IMR-90 (cell line): ENCODE results near the gene CACNA1D. TPM values are rescaled to one million over a fixed set of nuclear protein-coding genes. Genes with fewer than 3 reads are reported as not detected.

ENCODE experiments used
- ATAC-seq: fragments of 200-7000 bp; cut with Tn5 transposase; 2 replicates; pipeline ENCODE4 v1.9.1; 2020; ENCODE audit warnings: low read depth, mild to moderate bottlenecking, moderate library complexity
- BruUV-seq: library from RNA; stranded (reverse); fragments of 400-500 nt; replicated peaks from 2 replicates; lab custom pipeline; 2021; lab: Mats Ljungman, UMichigan
- CTCF ChIA-PET: fragments of 300-600 bp; formaldehyde crosslinking; extraction: SDS; loops from one replicate; lab custom pipeline; 2021; ENCODE audit warnings: antibody characterized with exemption; lab: Yijun Ruan, JAX
- POLR2A ChIA-PET: fragments of 300-600 bp; sonication (Branson Sonifier 250); formaldehyde crosslinking; loops from one replicate; lab custom pipeline; 2022; ENCODE audit warnings: antibody characterized with exemption; ENCODE audit not compliant: unreplicated experiment; lab: Charles Lee
- DNase-seq: peaks from one replicate; pipeline ENCODE4 v3.0.0; 2013
- H2AFZ ChIP-seq: replicated peaks from 2 replicates; pipeline ENCODE3; 2013; ENCODE audit warnings: low read length, mild to moderate bottlenecking; ENCODE audit not compliant: poor library complexity
- H2AK5ac ChIP-seq: 2 replicates; pipeline ENCODE4 v1.6.1; 2013; ENCODE audit warnings: low read depth, low read length, inconsistent platforms
- H2AK9ac ChIP-seq: replicated peaks from 2 replicates; pipeline ENCODE3; 2013; ENCODE audit warnings: mild to moderate bottlenecking, low read depth, low read length, moderate library complexity; ENCODE audit not compliant: poor library complexity
- H2BK120ac ChIP-seq: 2 replicates; pipeline ENCODE4 v1.6.1; 2013; ENCODE audit warnings: low read depth, low read length, inconsistent platforms
- H2BK15ac ChIP-seq: 3 replicates; pipeline ENCODE4 v1.6.1; 2013; ENCODE audit warnings: low read depth, low read length, inconsistent platforms
- H2BK20ac ChIP-seq: 2 replicates; pipeline ENCODE4 v1.6.1; 2013; ENCODE audit warnings: low read depth, mild to moderate bottlenecking, inconsistent platforms, low read length, moderate library complexity
- H2BK5ac ChIP-seq: 2 replicates; pipeline ENCODE4 v1.6.1; 2013; ENCODE audit warnings: mild to moderate bottlenecking, low read depth, low read length, inconsistent platforms; ENCODE audit not compliant: poor library complexity, severe bottlenecking
- H3K14ac ChIP-seq: replicated peaks from 2 replicates; pipeline ENCODE4 v1.6.1; 2013; ENCODE audit warnings: low read depth, low read length, inconsistent platforms
- H3K18ac ChIP-seq: 2 replicates; pipeline ENCODE4 v1.6.1; 2013; ENCODE audit warnings: low read depth, low read length, control low read depth
- H3K23ac ChIP-seq: 2 replicates; pipeline ENCODE4 v1.6.1; 2013; ENCODE audit warnings: low read depth, low read length, inconsistent platforms
- H3K27ac ChIP-seq: 2 replicates; pipeline ENCODE4 v1.5.1; 2013; ENCODE audit warnings: mild to moderate bottlenecking, control low read depth, low read length; ENCODE audit not compliant: insufficient read depth
- H3K27me3 ChIP-seq: 2 replicates; pipeline ENCODE4 v1.6.1; 2013; ENCODE audit warnings: low read length; ENCODE audit not compliant: control insufficient read depth, insufficient read depth
- H3K36me3 ChIP-seq: 2 replicates; pipeline ENCODE4 v1.6.1; 2013; ENCODE audit warnings: low read length, mixed read lengths; ENCODE audit not compliant: control insufficient read depth, insufficient read depth
- H3K4ac ChIP-seq: 2 replicates; pipeline ENCODE4 v1.6.1; 2013; ENCODE audit warnings: low read depth, low read length, inconsistent platforms
- H3K4me1 ChIP-seq: 2 replicates; pipeline ENCODE4 v1.6.1; 2013; ENCODE audit warnings: low read length, mixed read lengths; ENCODE audit not compliant: control insufficient read depth, insufficient read depth
- H3K4me2 ChIP-seq: 2 replicates; pipeline ENCODE4 v1.6.1; 2013; ENCODE audit warnings: low read depth, mild to moderate bottlenecking, control low read depth, low read length, moderate library complexity
- H3K4me3 ChIP-seq: 2 replicates; pipeline ENCODE4 v1.5.1; 2013; ENCODE audit warnings: low read depth, mild to moderate bottlenecking, control low read depth, low read length, moderate library complexity; ENCODE audit not compliant: insufficient read depth
- H3K56ac ChIP-seq: 2 replicates; pipeline ENCODE4 v1.6.1; 2013; ENCODE audit warnings: low read length, inconsistent platforms; ENCODE audit not compliant: insufficient read depth; ENCODE audit errors: extremely low read depth
- H3K79me1 ChIP-seq, 2 experiments: 2 replicates each; pipeline ENCODE4 v1.6.1; 2013; ENCODE audit warnings: low read length in 2 of 2, inconsistent platforms in 1 of 2, low read depth in 1 of 2
- H3K9ac ChIP-seq: 2 replicates; pipeline ENCODE4 v1.6.1; 2013; ENCODE audit warnings: low read depth, low read length, control low read depth
- H3K9me1 ChIP-seq: 2 replicates; pipeline ENCODE4 v1.6.1; 2013; ENCODE audit warnings: low read length, inconsistent platforms; ENCODE audit not compliant: insufficient read depth
- H3K9me3 ChIP-seq: 2 replicates; pipeline ENCODE4 v1.6.1; 2013; ENCODE audit warnings: low read length; ENCODE audit not compliant: control insufficient read depth, insufficient read depth
- H4K20me1 ChIP-seq: 2 replicates; pipeline ENCODE4 v1.6.1; 2013; ENCODE audit warnings: low read length, inconsistent platforms; ENCODE audit not compliant: insufficient read depth
- H4K5ac ChIP-seq: 2 replicates; pipeline ENCODE4 v1.6.1; 2013; ENCODE audit warnings: mild to moderate bottlenecking, low read depth, low read length, control low read depth
- H4K8ac ChIP-seq, 2 experiments: 2 replicates each; pipeline ENCODE4 v1.6.1; 2013; ENCODE audit warnings: low read depth in 2 of 2, low read length in 2 of 2, control low read depth in 1 of 2, inconsistent platforms in 1 of 2
- H4K91ac ChIP-seq: 2 replicates; pipeline ENCODE4 v1.6.1; 2013; ENCODE audit warnings: low read depth, low read length, inconsistent platforms; ENCODE audit not compliant: insufficient read depth
- BHLHE40 ChIP-seq: fragments of 150-350 bp; IDR thresholded peaks from 2 replicates; pipeline ENCODE4 v1.6.1; 2016; ENCODE audit warnings: mild to moderate bottlenecking, low read depth, low read length
- CEBPB ChIP-seq: IDR thresholded peaks from 2 replicates; pipeline ENCODE4 v1.6.1; 2012; ENCODE audit warnings: low read depth, low read length, improper control_type of control experiment
- CHD1 ChIP-seq: IDR thresholded peaks from 2 replicates; pipeline ENCODE4 v1.6.1; 2012; ENCODE audit warnings: low read depth, low read length, improper control_type of control experiment
- CTCF ChIP-seq: conservative IDR thresholded peaks from 2 replicates; pipeline ENCODE4 v1.5.1; 2012; ENCODE audit warnings: mild to moderate bottlenecking, low read depth, low read length, improper control_type of control experiment
- ELK1 ChIP-seq: fragments of 150-350 bp; IDR thresholded peaks from 2 replicates; pipeline ENCODE4 v1.6.1; 2016; ENCODE audit warnings: low read depth, mild to moderate bottlenecking, low read length, moderate library complexity, borderline replicate concordance
- FOS ChIP-seq: fragments of 150-350 bp; IDR thresholded peaks from 2 replicates; pipeline ENCODE4 v1.6.1; 2016; ENCODE audit warnings: low read depth, low read length
- MAFK ChIP-seq: IDR thresholded peaks from 2 replicates; pipeline ENCODE4 v1.6.1; 2012; ENCODE audit warnings: low read depth, low read length, improper control_type of control experiment
- MXI1 ChIP-seq: IDR thresholded peaks from 2 replicates; pipeline ENCODE4 v1.6.1; 2012; ENCODE audit warnings: low read depth, mild to moderate bottlenecking, low read length, moderate library complexity, borderline replicate concordance
- NFE2L2 ChIP-seq: fragments of 150-350 bp; IDR thresholded peaks from 2 replicates; pipeline ENCODE4 v1.6.1; 2016; ENCODE audit warnings: low read depth, mild to moderate bottlenecking, low read length
- POLR2A ChIP-seq: IDR thresholded peaks from 2 replicates; pipeline ENCODE4 v1.6.1; 2012; ENCODE audit warnings: mild to moderate bottlenecking, low read depth, low read length
- RAD21 ChIP-seq: IDR thresholded peaks from 2 replicates; pipeline ENCODE4 v1.6.1; 2012; ENCODE audit warnings: low read length, improper control_type of control experiment
- RCOR1 ChIP-seq: IDR thresholded peaks from 2 replicates; pipeline ENCODE4 v1.6.1; 2012; ENCODE audit warnings: mild to moderate bottlenecking, low read length, improper control_type of control experiment; ENCODE audit not compliant: insufficient replicate concordance
- RFX5 ChIP-seq: IDR thresholded peaks from 2 replicates; pipeline ENCODE4 v1.8.0; 2012; ENCODE audit warnings: low read depth, mild to moderate bottlenecking, low read length, moderate library complexity
- SMC3 ChIP-seq: fragments of 150-350 bp; IDR thresholded peaks from 2 replicates; pipeline ENCODE4 v1.6.1; 2016; ENCODE audit warnings: low read depth, mild to moderate bottlenecking, antibody characterized with exemption, low read length, moderate library complexity
- WGBS, 2 experiments: methylation state at CpG; one replicate each; pipeline versions ENCODE4 v1.1.5 to v1.1.7; 2013; ENCODE audit warnings: missing lambda C conversion rate in 2 of 2; ENCODE audit not compliant: insufficient read length in 1 of 2; ENCODE audit errors: extremely low coverage in 2 of 2; 5-methylcytosine and 5-hydroxymethylcytosine counted together
- dilution Hi-C: fragments of 300-500 bp; cut with HindIII; formaldehyde crosslinking; loops from one replicate; pipeline ENCODE4 v1.14.3; 2018; ENCODE audit warnings: low sequenced_read_pairs; ENCODE audit not compliant: unreplicated experiment
- in situ Hi-C: fragments of 300-500 bp; cut with MboI; formaldehyde crosslinking; loops from 3 replicates; pipeline ENCODE4 v1.14.3; 2019; ENCODE audit warnings: low sequenced_read_pairs, inconsistent platforms, mixed read lengths
- intact Hi-C: fragments of 100-400 bp; cut with micrococcal nuclease; formaldehyde crosslinking; loops from 2 replicates; pipeline ENCODE4 v1.10.0; 2022
- polyA plus RNA-seq, 3 experiments: library from polyadenylated mRNA; depleted of rRNA; stranded (reverse); fragments of >200 nt; gene quantifications; 2 replicates each; pipeline ENCODE4 v1.2.3, GENCODE V29; 2012; ENCODE audit warnings: low replicate concordance in 1 of 3
- total RNA-seq: library from RNA; depleted of rRNA; stranded (reverse); fragments of >200 nt; gene quantifications from 2 replicates; pipeline ENCODE4 v1.2.3, GENCODE V29; 2012
- TF ChIP-seq, protein P1 (sequence below): fragments of 150-350 bp; IDR thresholded peaks from 2 replicates; pipeline ENCODE4 v1.6.1; 2017; ENCODE audit warnings: mild to moderate bottlenecking, antibody characterized with exemption, low read length, low read depth

The CACNA1D gene
- total and polyA plus RNA-seq, 2 of the 4 experiments (the other 2 are of a cell fraction) = 0.07 TPM; not detected in 1

- Histone ChIP-seq H3K23ac (no peak overlapping the region), H2BK120ac (no peak overlapping the region), H3K18ac (no peak overlapping the region), H3K56ac (no peak overlapping the region), H3K9me1 (no peaks in the 10 kb centered on the region), H2AK5ac (no peak overlapping the region), H3K79me1 (no peaks in the 10 kb centered on the region), H3K27ac (no peak overlapping the region), H3K4me2 (no peak overlapping the region), H3K27me3 (no peaks in the 10 kb centered on the region; the same call in 1 of the 2 replicates), H2AFZ (no peak overlapping the region), H3K4me3 (no peak overlapping the region), H3K4ac (no peak overlapping the region), H4K5ac (no peak overlapping the region), H3K9ac (no peak overlapping the region), H3K14ac (no peak overlapping the region), H2BK20ac (no peak overlapping the region), H2BK5ac (no peak overlapping the region), H3K36me3 (no peaks in the 10 kb centered on the region), H3K4me1 (no peaks in the 10 kb centered on the region), H4K91ac (no peak overlapping the region), H4K20me1 (no peaks in the 10 kb centered on the region), H2BK15ac (no peak overlapping the region), H3K9me3 (no peaks in the 10 kb centered on the region), H4K8ac (no peak overlapping the region), H2AK9ac (no peak overlapping the region)
- no TSS peak for BruUV-seq
- ChIA-PET POLR2A (no interaction called here), CTCF (no interaction called here)
- DNase-seq (peak; percentile 5), ATAC-seq (no peak)
- dilution Hi-C loops = no loop called here
- WGBS, 2 experiments = no CpG with 5 or more reads among the region's 6 CpGs
- in situ Hi-C loops = loop anchor here (25.0 kb wide), 2 partner anchors 509 to 609 kb away; no protein-coding TSS in a partner anchor
- intact Hi-C loops = no loop called here
- TF ChIP-seq, protein P1, sequence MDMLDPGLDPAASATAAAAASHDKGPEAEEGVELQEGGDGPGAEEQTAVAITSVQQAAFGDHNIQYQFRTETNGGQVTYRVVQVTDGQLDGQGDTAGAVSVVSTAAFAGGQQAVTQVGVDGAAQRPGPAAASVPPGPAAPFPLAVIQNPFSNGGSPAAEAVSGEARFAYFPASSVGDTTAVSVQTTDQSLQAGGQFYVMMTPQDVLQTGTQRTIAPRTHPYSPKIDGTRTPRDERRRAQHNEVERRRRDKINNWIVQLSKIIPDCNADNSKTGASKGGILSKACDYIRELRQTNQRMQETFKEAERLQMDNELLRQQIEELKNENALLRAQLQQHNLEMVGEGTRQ = no peak
- TF ChIP-seq CHD1 = no peak
- TF ChIP-seq MAFK = no peak
- TF ChIP-seq BHLHE40 = no peak
- TF ChIP-seq RFX5 = no peak
- TF ChIP-seq NFE2L2 = no peak
- no peak for TF ChIP-seq ELK1
- no peak for TF ChIP-seq POLR2A
- TF ChIP-seq RAD21 = no peak
- TF ChIP-seq CEBPB = no peak
- TF ChIP-seq CTCF = no peak
- TF ChIP-seq MXI1 = no peak
- TF ChIP-seq FOS = no peak
- TF ChIP-seq SMC3 = no peak
- TF ChIP-seq RCOR1 = no peak
Observed at GRCh38 chr3:53721187-53722119, 227.0 kb downstream of the CACNA1D start.
